MG63 (cell line): ENCODE results near the gene GPR153. TPM values are rescaled to one million over a fixed set of nuclear protein-coding genes. Genes with fewer than 3 reads are reported as not detected.
A peak's percentile ranks its signal among the peaks of the same experiment; 100 is the strongest.
"Not testable (repeated sequence)": the region's sequence is repeated elsewhere in the genome, so short reads cannot be mapped to it uniquely, and the experiment has no call there.

Experiments
- DNase-seq: peaks from one replicate; pipeline ENCODE4 v3.0.0-alpha.2; 2020
- H3K27me3 ChIP-seq: fragments of 250-450 bp; sonication (Bioruptor Pico); 2 replicates; pipeline ENCODE4 v1.5.1; 2020; ENCODE audit warnings: mild to moderate bottlenecking, moderate library complexity
- H3K36me3 ChIP-seq: fragments of 250-450 bp; sonication (Bioruptor Pico); 2 replicates; pipeline ENCODE4 v1.5.1; 2020; ENCODE audit warnings: mild to moderate bottlenecking, moderate library complexity
- H3K4me3 ChIP-seq: fragments of 250-450 bp; sonication (Bioruptor Pico); 2 replicates; pipeline ENCODE4 v1.5.1; 2020; ENCODE audit warnings: mild to moderate bottlenecking, moderate library complexity
- H3K9me3 ChIP-seq: fragments of 250-450 bp; sonication (Bioruptor Pico); 2 replicates; pipeline ENCODE4 v1.5.1; 2020; ENCODE audit warnings: mild to moderate bottlenecking, moderate library complexity
- total RNA-seq: library from RNA; depleted of rRNA; stranded (reverse); fragments of >200 nt; shearing (Covaris generic); gene quantifications from 2 replicates; pipeline ENCODE4 v1.2.3, GENCODE V29; 2014; ENCODE audit warnings: low replicate concordance

The GPR153 gene
- total RNA-seq, 1 experiment from 2014 or later, result 6.3 TPM

DNA sequence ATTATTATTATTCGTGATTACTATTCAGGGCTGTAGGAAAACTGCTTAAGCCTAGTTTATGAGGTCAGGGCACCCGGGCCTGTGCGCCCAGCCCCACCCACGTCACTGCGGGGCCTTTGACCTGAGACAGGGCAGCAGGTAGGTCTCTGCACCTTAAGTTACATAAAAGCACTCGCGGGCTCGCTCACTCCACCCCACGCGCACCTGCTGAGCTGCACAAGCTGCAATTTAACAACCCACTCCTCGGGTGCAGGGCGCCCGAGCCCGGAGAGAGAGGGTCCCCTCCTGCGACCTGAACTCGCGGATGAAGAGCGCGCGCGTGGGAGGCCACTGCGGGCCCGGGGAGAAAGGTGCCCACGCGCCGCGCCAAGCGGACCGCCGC, 25.6 kb downstream of the GPR153 start:
- H3K36me3 ChIP-seq, result peaks cover 27% of the 10 kb centered on the region
- H3K27me3 ChIP-seq, result no peaks in the 10 kb centered on the region
- no peak for DNase-seq
- peak overlapping the region; percentile 77 for H3K4me3 ChIP-seq
- no peaks in the 10 kb centered on the region for H3K9me3 ChIP-seq

DNA sequence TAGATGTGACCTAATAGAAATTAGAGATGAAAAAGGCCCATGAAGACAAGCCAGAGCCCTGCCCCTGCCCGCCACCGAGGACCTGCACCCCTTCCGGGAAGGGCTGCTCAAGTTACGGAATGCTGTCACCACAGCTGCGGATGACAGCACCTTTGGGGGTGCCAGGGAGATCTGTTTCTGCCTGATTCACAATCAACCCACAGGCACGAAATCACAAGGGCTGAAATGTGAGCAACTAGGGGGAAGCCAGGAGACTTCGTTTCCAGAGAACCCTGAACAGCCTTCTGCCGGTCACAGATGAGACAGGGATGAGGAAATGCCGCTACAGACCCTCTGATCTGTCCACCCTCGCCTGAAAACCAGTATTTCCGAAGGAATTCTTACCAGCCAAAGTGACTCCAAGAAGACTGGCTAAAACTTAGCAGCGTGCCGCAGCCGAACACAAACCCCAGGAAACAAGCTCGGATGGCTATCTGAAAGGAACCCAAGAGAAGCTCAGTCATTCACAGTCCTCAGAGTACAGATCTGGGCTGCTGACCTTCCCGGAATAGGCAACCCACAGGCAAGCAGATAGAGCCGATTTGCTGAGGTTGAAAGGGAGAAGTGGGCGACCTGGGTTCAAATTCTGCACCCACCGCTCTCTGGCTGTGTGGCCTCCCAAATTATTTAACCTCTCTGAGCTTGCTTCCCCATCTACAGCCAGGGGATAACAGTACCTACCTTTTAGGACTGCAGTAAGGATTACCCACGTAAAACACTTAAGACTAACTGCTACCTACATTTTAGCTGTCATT, 26.2 kb downstream of the GPR153 start:
- Histone ChIP-seq H3K36me3 (peaks cover 27% of the 10 kb centered on the region), H3K9me3 (no peaks in the 10 kb centered on the region), H3K4me3 (peak overlapping the region; percentile 77), H3K27me3 (no peaks in the 10 kb centered on the region)
- DNase-seq, result peak; percentile 29

DNA sequence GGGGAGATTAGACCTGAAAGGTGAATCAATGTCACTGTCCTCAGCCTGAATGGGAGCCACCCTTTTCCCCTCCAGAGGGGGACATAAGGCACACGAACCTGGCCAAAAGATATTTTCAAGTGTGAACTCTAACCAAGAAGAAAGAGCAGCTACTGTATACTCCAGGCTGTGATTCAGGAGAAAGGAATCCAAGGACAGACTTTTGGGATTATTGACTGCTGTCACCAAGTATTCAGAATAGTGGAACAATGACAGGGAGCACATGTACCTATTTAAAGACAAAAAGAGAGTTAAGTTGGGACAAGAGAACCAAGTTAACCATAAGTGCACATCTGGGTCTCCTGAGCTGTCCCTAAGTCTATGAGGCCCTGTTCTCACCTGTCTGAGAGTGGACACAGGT, 27.5 kb downstream of the GPR153 start:
- H3K36me3 ChIP-seq, result peaks cover 30% of the 10 kb centered on the region

DNA sequence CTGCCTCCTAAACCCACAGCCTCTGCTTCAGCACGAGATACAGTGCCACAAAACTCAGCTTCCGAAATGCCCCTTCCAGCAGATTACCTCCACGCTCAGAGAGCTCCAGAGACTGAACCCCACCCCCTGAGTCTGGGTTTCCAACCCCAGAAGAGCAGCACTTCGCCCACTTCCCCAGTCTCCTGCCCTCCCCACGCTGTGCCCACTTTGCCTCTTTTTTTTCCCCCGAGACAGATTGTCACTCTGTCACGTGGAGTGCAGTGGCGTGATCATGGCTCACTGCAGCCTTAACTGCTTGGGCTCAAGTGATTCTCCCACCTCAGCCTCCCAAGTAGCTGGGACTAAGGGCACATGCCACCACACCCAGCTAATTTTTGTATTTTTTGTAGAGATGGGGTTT, 35.2 kb downstream of the GPR153 start:
- DNase-seq, result no peak

More for the DNA sequence above, 27.5 kb downstream of the GPR153 start:
- Histone ChIP-seq H3K4me3 (no peak overlapping the region), H3K9me3 (no peaks in the 10 kb centered on the region), H3K27me3 (no peaks in the 10 kb centered on the region)
- no peak for DNase-seq

DNA sequence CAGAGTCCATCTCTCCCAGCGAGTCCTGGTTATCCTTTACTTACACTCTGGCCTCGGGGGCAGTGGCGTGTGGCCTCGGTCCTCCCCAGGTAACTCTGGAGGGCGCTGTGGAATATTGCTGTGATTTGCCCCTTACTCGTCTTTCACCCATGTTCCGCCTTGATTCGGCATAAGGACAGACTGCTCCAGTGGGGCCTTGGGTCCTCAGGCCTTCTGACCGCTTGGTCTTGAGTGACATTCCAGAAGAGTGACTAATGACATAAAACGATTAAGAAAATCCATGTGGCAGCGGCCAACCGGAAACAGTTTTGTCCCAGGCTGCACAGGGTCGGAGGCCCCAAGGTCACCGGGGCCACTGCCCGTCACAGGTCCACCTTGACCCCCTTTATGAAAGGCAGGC, 36.2 kb downstream of the GPR153 start:
- H3K36me3 ChIP-seq, result peaks cover 39% of the 10 kb centered on the region
- H3K27me3 ChIP-seq, result no peaks in the 10 kb centered on the region
- H3K9me3 ChIP-seq, result no peaks in the 10 kb centered on the region
- DNase-seq, result no peak
- H3K4me3 ChIP-seq, result no peak overlapping the region

More for the DNA sequence above, 35.2 kb downstream of the GPR153 start:
- Histone ChIP-seq H3K9me3 (no peaks in the 10 kb centered on the region), H3K4me3 (no peak overlapping the region), H3K27me3 (no peaks in the 10 kb centered on the region), H3K36me3 (peaks cover 39% of the 10 kb centered on the region)

DNA sequence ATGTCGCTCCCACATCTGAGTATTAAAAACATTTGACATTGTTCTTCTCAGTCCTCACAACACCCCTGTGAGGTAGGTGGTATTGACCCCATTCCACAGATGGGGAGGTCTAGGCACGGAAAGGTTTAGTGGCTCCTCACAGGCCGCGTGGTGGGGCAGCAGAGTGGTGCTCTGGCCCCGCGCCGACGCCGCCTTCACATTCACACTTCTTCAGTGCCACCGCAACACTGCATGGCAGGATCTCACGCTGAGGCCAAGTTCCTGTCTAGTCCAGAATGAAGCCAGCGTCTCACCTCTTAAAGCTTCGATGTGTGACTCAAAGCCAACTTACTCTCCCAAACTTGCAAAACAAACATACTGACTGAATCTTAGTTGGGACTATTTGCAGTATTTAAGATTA, 37.3 kb downstream of the GPR153 start:
- Histone ChIP-seq H3K9me3 (no peaks in the 10 kb centered on the region), H3K36me3 (peaks cover 38% of the 10 kb centered on the region), H3K4me3 (no peak overlapping the region), H3K27me3 (no peaks in the 10 kb centered on the region)
- no peak for DNase-seq

DNA sequence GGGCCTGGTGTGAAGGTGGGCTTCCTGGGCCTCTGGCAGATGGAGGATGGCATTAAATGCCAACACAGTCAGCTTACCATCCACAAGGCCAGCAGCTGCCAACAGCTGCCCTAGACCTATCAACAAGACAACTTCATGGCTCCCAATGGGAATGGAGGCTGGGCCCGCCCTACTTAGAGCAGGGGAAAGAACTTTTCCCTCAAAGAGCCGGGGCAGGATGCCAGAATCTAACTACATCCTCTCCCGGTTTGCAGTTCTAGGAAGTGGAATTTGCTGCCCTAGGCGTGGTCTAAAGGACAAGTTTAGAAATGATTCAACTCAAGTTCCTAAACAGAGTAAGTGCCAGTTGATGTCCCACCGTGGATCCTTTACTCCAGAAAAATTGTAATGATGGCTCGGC, 38.3 kb downstream of the GPR153 start:
- Histone ChIP-seq H3K27me3 (no peaks in the 10 kb centered on the region), H3K9me3 (no peaks in the 10 kb centered on the region), H3K36me3 (peaks cover 45% of the 10 kb centered on the region), H3K4me3 (no peak overlapping the region)
- DNase-seq, result peak; percentile 60

DNA sequence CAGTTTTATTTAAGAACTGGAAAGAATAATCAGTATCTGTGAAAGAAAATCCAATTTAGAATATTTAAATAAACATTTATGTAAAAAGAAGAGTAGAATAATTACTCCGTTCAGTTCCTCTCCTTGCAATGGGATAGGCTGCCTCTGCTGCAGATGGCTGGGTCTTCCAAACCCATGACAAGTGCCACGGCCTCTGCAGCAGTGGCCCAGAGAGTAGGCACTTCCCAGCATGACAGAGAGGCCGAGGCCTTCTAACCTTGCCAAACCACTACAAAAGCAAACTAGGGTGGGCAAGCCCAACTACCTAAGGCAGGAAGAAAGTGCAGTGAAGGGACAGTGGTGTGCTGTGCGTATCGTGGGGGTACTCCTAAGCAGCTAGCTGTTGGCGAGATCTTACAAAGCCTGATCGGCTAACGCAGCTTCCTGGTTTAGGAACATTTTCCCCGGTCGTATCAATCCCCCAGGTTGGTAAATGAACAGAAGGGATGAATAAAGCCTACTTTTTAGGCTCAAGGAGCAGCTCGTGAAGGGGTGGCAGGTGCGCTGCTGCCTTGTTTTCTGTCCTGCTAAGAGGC, 39.6 kb downstream of the GPR153 start:
- no peaks in the 10 kb centered on the region for H3K27me3 ChIP-seq
- no peaks in the 10 kb centered on the region for H3K9me3 ChIP-seq
- DNase-seq, result no peak
- peaks cover 37% of the 10 kb centered on the region for H3K36me3 ChIP-seq
- no peak overlapping the region for H3K4me3 ChIP-seq

DNA sequence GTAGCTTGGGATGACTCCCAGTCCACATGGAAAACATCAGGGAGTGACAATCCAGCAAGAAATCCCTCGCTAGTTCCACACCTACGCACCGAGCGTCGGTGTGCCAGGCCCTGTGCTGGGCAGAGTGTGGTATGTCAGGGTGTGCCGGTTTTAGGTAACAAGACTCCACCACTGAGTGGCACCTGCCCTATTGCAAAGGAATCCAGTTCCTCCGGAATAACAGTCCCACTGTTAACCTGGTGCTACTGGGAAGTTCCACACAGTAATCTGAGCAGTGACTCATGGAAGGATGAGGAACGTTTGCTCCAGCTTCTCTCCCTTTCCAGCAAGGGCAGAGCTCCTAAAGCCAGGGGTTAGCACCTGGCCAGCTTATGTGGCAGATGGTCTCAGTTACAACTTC, 40.7 kb downstream of the GPR153 start:
- Histone ChIP-seq H3K4me3 (no peak overlapping the region), H3K36me3 (peaks cover 32% of the 10 kb centered on the region), H3K9me3 (no peaks in the 10 kb centered on the region), H3K27me3 (no peaks in the 10 kb centered on the region)
- no peak for DNase-seq

DNA sequence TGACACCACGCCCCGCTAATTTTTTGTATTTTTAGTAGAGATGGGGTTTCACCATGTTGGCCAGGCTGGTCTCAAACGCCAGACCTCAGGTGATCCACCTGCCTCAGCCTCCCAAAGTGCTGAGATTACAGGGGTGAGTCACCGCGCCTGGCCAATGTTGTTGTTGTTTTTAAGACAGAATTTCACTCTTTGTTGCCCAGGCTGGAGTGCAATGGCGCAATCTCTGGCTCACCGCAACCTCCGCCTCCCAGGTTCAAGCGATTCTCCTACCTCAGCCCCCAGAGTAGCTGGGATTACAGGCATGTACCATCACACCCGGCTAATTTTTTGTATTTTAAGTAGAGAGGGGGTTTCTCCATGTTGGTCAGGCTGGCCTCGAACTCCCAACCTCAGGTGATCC, 41.3 kb downstream of the GPR153 start:
- H3K4me3 ChIP-seq, H3K27me3 ChIP-seq, DNase-seq, H3K9me3 ChIP-seq: not testable (repeated sequence)
- peaks cover 28% of the 10 kb centered on the region for H3K36me3 ChIP-seq

DNA sequence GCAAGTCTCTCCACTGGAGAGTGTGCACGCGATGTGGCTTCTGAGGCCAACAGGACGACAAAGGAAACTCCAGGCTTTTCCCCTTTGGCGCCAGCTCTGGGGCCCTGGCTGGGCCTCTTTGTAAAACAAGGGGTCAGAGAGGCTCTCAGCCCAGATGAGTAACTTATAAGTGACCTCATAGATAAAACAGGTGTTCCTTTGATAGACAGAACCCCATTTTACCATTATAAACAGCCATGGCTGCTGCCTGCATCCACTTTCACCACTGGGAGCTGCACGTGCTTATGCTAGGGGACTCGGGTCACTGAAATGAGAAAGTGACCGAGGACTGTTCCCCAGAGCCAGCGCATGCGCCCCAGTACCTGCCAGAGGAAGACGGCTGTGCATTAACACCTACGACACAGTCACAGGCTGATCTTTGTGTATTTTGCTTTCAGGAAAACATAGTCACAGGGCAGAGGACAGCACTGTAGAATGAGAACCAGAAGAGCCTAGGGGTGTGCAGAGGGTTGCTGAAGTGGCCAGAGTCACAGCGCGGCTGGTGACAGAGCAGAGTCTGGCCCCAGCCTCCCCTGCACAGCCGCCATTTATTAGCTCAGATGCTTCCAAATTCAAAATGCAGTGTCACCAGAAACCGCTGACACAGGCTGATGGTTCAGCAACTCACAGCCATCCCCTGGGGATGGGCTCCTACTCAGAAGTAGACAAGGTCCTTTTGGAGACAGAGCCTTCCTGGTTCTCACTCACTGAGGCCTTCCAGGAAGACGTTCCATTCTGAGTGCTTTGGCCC, 42.3 kb downstream of the GPR153 start:
- Histone ChIP-seq H3K27me3 (no peaks in the 10 kb centered on the region), H3K36me3 (peaks cover 20% of the 10 kb centered on the region), H3K4me3 (no peak overlapping the region), H3K9me3 (no peaks in the 10 kb centered on the region)
- DNase-seq, result no peak

DNA sequence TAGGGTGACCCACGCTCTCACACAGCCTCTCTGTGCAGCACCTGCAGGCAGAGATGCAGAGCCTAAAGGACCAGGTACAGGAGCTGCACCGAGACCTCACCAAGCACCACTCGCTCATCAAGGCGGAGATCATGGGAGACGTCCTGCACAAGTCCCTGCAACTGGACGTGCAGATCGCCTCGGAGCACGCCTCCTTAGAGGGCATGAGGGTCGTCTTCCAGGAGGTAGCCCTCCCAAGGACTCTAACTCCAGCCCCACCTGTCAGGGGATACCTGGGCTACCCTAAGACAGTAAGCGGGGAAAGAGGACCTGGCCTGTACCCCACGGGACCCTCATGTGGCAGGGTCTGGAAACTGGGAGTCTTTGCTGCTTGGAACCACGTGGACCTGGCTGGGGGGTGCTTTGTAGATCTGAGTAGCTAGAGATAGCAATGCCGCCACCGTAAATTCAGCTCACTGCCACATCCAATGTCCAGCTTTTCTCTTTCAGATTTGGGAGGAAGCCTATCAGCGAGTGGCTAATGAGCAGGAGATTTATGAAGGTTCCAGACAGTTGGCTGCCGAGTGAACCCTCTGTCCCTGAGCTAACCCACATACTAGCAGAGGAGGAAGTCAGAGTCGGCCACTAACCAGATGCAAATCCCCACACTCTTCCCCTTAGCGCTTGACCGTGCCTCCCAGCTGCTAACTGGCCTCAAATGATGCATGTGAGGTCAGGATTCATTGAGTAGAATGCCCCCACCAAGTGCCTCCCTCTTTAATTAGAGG, 48.5 kb downstream of the GPR153 start:
- DNase-seq, result no peak
- Histone ChIP-seq H3K9me3 (no peaks in the 10 kb centered on the region), H3K36me3 (peaks cover 35% of the 10 kb centered on the region), H3K27me3 (no peaks in the 10 kb centered on the region), H3K4me3 (no peak overlapping the region)

DNA sequence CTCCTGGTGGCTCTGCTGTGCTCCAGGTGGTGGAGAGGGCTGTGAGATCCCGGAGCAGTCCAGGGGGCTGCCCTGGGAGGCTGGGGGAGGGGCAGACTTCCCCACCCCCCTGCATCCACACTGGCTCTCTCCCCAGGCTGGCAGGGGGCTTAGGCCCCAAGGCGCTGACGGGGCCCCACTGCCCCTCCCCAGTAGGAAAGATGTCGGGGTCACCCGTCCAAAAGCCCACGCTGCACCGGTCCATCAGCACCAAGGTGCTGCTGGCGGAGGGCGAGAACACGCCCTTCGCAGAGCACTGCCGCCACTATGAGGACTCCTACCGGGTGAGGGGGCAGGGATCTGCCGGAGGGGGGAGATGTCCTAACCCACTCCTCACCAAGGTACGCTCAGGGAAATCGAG, 49.2 kb downstream of the GPR153 start:
- Histone ChIP-seq H3K4me3 (no peak overlapping the region), H3K9me3 (no peaks in the 10 kb centered on the region), H3K27me3 (no peaks in the 10 kb centered on the region), H3K36me3 (peaks cover 32% of the 10 kb centered on the region)
- DNase-seq, result no peak

DNA sequence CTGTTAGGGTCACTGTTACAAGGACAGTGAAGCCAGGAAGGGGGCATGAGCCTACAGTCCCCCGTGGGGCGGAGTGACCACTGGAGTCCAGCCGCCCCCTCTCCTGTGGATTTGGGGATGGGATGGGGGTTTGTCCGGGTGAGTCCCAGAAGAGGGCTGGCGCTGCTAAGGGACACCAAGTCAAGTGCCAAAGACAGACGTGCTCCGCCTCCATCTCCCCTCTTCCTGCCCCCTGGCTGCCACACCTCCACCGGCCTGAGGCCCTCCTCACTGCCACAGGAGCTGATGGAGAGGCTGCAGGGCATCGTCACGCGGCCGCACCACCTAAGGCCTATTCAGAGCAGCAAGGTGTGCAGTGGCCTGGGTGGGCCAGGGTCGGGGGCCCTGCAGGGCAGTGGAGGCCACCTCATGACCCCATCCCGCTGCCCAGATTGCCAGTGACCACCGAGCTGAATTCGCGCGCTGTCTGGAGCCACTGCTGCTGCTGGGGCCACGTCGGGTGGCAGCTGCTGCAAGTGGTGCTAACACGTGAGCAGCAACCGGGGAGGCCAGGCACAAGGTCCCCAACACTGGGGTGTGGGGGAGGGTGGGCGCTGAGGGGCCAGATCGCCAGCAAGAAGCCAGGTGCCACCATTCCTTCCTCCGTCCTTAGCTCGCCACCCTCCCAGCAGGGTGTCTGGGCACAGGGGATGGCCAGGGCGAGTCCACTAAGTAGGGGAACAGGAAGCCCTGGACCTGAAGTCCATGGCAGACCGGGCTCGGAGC, 50.1 kb downstream of the GPR153 start:
- Histone ChIP-seq H3K36me3 (peaks cover 32% of the 10 kb centered on the region), H3K9me3 (no peaks in the 10 kb centered on the region), H3K4me3 (no peak overlapping the region; the same call in 1 of the 2 replicates), H3K27me3 (no peaks in the 10 kb centered on the region)
- DNase-seq, result no peak

DNA sequence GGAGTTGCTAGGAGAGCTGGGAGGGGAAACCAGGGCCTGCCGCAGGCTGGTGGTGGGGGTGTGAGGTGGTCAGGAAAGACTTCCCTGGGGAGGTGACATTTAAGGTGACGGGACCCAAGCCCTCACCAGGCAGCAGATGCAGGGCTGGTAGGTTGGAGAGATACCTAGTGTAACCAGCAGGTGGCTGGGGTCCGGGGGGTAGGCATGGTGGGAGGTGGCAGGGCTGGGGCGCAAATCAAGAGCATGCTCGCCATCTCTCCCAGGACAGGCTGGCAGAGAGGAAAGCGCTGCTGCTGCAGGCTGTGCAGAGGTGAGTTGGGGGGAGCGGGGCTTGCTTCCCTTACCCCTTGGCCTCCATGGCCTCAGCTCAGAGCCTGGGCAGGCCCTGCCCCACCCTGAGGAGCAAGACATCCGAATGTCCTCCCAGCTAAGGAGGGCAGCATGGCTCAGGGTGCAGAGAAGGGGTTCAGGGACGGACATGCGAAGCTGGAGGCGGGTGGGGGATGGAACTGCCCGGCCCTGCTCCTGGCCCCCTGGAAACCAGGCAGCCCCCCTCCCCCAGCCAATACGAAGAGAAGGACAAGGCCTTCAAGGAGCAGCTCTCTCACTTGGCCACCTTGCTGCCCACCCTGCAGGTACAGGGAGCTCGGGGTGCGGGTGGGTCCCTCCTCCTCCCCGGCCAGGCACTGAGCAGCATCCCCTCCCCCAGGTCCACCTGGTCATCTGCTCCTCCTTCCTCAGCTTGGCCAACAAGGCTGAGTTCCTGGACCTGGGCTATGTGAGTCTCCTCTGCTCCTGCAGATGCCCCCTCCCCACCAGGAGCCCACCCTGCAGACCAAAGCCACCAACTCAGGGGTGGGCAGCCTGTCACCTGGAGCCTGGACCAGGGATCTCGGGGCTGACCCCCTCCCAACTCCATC, 51.0 kb downstream of the GPR153 start:
- Histone ChIP-seq H3K4me3 (peak overlapping the region; percentile 76), H3K9me3 (no peaks in the 10 kb centered on the region), H3K36me3 (peaks cover 30% of the 10 kb centered on the region), H3K27me3 (no peaks in the 10 kb centered on the region)
- peak; percentile 37 for DNase-seq
